HG03039 (cell line): Measurements from ENCODE around the gene CHST4.
A peak's percentile ranks its signal among the peaks of the same experiment; 100 is the strongest.
"Not testable (repeated sequence)": the region's sequence is repeated elsewhere in the genome, so short reads cannot be mapped to it uniquely, and the experiment has no call there.

Experiments used
- ATAC-seq: cut with Tn5 transposase; IDR thresholded peaks from one replicate; pipeline ENCODE4 v1.9.1; 2021; ENCODE audit warnings: mild to moderate bottlenecking, moderate library complexity; ENCODE audit not compliant: unreplicated experiment

Gene CHST4

DNA sequence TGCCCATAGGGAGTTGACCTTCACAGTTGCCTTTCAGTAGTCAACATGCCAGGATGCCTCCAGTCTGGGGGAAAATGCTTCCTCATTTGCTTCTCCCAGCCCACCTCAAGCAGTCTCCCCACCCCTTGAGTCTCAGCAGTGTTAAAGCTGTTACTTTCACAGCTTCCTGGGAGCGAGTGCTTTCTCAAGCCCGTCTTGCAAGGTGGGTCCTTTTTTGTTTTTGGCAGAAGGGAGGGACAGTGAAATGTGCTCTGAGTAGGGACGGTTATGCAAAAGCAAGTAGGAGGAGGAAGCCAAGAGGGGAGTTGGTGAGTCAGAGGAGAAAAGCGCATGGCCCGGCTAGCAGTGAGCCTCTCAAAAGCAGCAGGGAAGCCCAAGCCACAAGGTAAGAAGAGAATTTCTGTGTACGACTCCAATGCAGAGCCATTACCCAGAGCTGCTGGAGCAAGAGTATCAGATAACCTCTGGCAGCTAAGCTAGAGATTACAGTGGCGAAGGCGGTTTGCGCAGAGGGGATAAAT is at the start of gene CHST4:
TSS of gene CHST4 (plus strand) at position 316 of the 521 bp plus-strand sequence. CDS start 10,252 bp downstream, outside the sequence.
- ATAC-seq: no peak

GRCh38 chr16:71476457-71477124 is 49.6 kb upstream of the CHST4 start:
- no peak for ATAC-seq

GRCh38 chr16:71479420-71479819 is 46.8 kb upstream of the CHST4 start:
- ATAC-seq: no peak

- ATAC-seq: no peak
Measured at GRCh38 chr16:71480956-71481355, 45.3 kb upstream of the CHST4 start.

DNA sequence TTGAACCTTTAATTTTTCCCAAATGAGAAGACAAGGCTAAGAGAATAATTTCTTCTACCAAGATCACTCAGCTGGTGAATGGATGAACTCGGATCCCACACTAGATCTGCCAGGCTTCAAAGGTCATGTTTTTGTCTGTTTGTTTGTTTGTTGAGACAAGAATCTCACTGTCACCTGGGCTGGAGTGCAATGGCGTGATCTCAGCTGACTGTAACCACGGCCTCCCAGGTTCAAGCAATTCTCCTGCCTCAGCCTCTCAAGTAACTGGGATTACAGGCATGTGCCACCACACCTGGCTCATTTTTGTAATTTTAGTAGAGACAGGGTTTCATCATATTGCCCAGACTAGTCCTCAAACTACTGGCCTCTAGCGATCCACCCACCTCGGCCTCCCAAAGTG is 43.7 kb upstream of the CHST4 start:
- ATAC-seq: no peak

DNA sequence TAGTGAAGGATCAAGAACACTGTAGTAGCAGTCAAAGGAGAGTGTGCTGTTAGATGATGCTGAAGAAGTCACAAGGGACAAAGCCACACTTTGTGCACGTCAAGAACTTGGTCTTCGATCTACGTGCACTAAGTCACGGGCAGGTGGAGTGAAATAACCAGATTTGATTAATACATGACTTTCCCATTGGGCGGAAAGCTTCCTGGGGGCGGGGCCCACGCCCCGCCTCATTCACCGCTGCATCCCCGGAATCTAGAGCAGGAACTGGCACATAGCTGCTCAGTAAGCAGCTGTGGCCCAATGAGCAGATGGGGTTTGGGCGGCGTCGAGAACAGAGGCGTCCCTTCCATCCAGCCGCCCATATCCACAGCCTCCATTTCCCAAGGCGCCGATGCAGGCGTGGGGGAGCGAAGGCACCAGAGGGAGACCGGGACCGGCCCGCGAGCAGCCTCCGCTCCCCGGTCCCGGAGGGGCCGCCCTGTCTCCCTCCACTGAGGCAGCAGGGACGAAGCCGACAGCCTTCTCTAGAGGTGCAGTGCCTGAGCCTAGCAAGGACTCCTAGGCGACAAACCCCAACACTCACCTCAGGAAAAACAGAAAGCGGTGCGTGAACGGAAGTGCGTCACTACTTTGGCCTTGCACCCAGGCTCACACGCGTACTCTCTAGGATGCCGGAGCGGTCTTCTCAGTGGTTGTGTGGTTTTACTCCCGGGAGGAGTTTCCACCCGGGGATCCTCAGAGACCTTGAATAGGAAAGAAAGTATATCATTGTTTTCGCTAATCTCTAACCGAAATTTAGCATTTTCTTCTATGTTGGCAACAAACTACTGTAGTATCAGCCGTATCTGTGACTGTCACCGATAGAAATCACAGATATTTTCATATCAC is 42.0 kb upstream of the CHST4 start:
- peak; percentile 80 for ATAC-seq

- no peak for ATAC-seq
Measured at GRCh38 chr16:71489122-71489521, 37.1 kb upstream of the CHST4 start, which contains the start of gene ZNF19. Gene ZNF19, minus strand, starts transcription at chr16:71489324. Its CDS starts 7,210 bp downstream, at chr16:71482114.

- ATAC-seq: no peak
Measured at GRCh38 chr16:71490361-71490760, 35.9 kb upstream of the CHST4 start.

DNA sequence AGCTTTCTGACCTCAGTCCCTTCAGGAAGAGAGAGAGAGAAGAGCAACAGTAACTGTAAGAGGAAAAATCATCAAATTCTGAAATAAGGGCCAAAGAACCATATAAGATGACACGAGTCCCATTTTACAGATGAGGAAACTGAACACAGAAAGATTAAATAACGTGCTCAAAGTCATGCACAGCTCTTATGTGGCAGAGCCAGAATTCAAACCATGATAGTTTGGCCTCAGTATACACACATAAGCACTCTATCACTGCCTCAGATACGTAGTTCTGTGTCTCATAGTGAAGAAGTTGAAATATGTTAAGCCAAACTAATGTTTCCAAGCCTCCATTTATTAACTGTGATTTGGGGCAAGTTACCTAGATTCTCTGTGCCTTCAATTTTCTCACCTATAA is 35.2 kb upstream of the CHST4 start:
- no peak for ATAC-seq

DNA sequence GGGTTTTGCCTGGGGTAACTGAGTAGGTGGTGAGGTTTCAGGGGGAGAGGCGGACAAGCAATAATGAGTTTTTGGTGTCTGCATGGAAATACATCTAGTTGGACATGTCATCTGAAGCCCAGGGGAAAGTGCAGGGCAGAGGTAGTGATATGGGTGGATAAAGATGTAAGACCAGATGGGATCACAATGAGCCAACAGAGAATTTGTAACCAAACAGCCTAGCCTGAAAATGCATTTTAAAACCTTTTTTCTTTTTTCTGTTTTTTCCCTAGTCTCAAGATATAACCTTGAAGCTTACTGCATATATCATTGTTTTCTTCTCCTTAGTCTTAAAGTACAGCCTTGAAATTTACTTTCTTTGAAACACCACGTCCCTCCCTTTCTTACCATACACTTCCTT is 33.4 kb upstream of the CHST4 start:
- ATAC-seq: no peak

DNA sequence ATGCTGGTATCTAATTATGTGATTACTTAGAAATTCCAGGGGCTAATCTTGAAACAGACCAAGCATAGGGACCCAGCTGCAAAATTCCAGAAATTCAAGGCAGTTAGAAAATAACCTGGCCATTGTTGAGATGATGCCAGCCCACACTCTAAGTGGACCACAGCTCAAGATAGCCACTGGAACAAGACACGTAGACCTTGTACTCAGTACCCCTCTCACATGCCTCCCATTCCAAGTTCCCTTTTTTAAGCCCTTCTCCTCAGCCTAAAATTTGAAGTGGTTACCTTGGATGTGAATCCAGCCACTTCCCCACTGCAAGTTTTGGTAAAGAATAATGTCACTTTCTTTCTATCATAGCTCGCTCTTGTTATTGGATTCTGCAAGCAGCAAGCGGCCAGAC is 33.0 kb upstream of the CHST4 start:
- ATAC-seq: no peak

DNA sequence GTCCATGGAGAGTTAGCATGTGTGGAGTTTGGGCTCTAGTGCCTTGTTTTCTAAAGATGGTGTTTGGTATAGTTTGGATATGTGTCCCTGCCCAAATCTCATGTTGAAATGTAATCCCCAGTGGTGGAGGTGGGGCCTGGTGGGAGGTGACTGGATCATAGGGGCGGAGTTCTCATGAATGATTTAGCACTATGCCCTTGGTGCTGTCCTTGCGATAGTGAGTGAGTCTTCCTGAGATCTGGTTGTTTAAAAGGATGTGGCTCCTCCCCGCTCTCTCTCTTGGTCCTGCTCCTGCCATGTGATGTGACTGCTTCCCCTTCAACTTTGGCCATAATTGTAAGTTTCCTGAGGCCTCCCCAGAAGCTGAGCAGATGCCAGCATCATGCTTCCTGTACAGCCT is 28.2 kb upstream of the CHST4 start:
- no peak for ATAC-seq

DNA sequence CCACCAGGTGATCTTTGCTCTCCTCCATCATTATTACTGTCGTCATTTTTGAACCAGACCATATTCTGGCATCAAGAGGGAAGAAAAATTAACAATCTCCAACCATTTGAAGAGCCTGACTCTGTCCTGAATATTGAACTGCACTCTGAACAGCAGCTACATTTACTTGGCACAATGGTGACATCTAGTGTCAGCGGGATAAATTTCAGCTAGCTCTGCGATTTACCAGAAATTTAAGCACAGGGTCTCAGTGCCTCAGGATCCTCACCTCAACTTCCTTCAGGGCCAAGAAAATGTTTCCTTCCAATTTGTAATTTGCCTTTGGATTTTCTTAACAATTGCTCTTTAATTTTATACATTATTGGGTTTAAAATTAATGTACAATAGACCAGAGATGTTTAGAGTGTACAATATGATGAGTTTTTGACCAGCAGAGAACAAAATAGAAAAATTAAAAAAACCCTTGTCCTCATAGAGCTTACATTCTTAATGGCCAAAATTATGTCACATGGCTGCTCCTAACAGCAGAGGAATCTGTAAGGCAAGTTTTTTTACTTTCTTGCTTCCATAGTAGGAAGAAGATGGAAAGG is 26.4 kb upstream of the CHST4 start:
- ATAC-seq: no peak

DNA sequence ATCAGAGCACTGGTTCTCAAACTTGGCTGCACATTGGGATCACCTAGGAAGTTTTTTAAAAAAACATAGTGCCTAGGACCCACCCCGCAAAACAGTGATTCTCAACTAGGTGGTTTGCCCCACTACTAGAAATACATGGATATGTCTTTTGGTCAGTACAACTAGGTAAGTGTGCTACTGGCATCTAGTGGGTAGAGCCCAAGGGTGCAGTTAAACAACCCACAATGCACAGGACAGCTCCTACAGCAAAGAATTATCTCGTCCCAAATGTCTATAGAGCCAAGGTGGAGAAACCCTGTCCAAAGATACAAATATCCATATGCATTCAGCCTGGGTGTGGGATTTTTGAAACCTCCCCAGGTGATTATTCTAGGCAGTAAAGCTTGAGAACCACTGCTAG is 25.3 kb upstream of the CHST4 start:
- ATAC-seq: no peak

- ATAC-seq: no peak
Measured at GRCh38 chr16:71501547-71501946, 24.7 kb upstream of the CHST4 start.

GRCh38 chr16:71504051-71504450 is 22.2 kb upstream of the CHST4 start:
- not testable (repeated sequence) for ATAC-seq

GRCh38 chr16:71504901-71505300 is 21.3 kb upstream of the CHST4 start:
- ATAC-seq: no peak

GRCh38 chr16:71507061-71507460 is 19.2 kb upstream of the CHST4 start:
- no peak for ATAC-seq

DNA sequence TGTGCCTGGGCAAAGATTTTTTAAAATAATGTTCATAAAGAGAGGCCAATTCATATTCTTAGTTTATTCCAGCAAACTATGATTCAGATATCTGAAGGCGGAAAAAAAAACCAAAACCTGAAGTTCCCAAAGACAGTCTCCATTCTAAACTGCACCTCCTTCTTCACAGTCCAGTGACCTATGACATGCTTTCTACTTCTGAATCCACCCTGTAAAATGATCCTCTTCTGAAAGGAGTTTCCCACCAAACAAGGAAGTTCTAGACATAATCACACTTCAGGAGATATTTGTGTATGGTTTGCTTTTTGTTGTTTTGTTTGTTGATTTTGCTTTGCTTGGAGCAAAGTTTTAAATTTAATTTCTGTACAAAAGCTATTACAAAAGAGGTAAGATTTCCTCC is 12.9 kb upstream of the CHST4 start:
- no peak for ATAC-seq

GRCh38 chr16:71514476-71514875 is 11.8 kb upstream of the CHST4 start:
- ATAC-seq: no peak

DNA sequence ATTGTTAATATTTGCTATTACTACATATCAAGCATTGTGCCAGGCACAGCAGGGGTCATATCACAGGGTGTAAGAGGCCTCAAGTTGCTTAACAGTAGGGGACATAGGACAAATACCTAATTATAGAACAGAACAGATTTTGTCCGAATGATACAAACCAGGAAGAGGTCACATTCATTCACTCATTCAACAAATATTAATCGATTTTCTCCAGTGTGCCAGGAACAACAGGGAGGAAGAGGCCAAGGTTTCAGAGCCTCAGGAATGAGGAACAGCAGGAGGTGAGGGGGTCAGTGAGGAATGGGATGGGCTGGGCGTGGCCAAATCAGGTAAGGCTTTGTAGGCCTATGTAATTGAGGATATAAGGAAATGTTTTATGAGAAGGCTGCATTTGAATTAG is 11.2 kb upstream of the CHST4 start:
- ATAC-seq: no peak

- no peak for ATAC-seq
Measured at GRCh38 chr16:71520550-71520949, 5.7 kb upstream of the CHST4 start.
